GM12864 (cell line): ENCODE results near the gene CREG2.
"Not testable (repeated sequence)": the region's sequence is repeated elsewhere in the genome, so short reads cannot be mapped to it uniquely, and the experiment has no call there.

Source experiments
- DNase-seq: peaks from one replicate; pipeline ENCODE4 v3.0.0-alpha.2; 2011; ENCODE audit warnings: low read depth
- H3K4me3 ChIP-seq: 2 replicates; pipeline ENCODE4 v1.5.1; 2011; ENCODE audit warnings: mild to moderate bottlenecking, low read depth, low read length, control low read depth
- CTCF ChIP-seq: IDR thresholded peaks from 2 replicates; pipeline ENCODE4 v1.5.1; 2011; ENCODE audit warnings: low read depth, mild to moderate bottlenecking, moderate library complexity, low read length, control low read depth, inconsistent platforms; ENCODE audit errors: missing control alignments

The CREG2 gene

GRCh38 chr2:101356521-101356920 lies 30.8 kb downstream of the CREG2 start:
- DNase-seq: no peak
- TF ChIP-seq CTCF: no peak
- H3K4me3 ChIP-seq: no peak overlapping the region

- no peak overlapping the region for H3K4me3 ChIP-seq
- no peak for DNase-seq
- TF ChIP-seq CTCF: no peak
These were observed 31.2 kb downstream of the CREG2 start for GRCh38 chr2:101356055-101356454.

- no peak overlapping the region for H3K4me3 ChIP-seq
- DNase-seq: no peak
- no peak for TF ChIP-seq CTCF
These were observed 31.8 kb downstream of the CREG2 start for GRCh38 chr2:101355401-101356054.

GRCh38 chr2:101354420-101355311 lies 32.6 kb downstream of the CREG2 start:
- DNase-seq: no peak
- no peak overlapping the region for H3K4me3 ChIP-seq
- no peak for TF ChIP-seq CTCF

GRCh38 chr2:101352631-101353030 lies 34.7 kb downstream of the CREG2 start:
- not testable (repeated sequence) for DNase-seq, H3K4me3 ChIP-seq

GRCh38 chr2:101351207-101351606 lies 36.1 kb downstream of the CREG2 start:
- no peak overlapping the region for H3K4me3 ChIP-seq
- TF ChIP-seq CTCF: no peak
- no peak for DNase-seq

GRCh38 chr2:101349893-101350662 lies 37.2 kb downstream of the CREG2 start:
- peak; percentile 8 for TF ChIP-seq CTCF
- H3K4me3 ChIP-seq: no peak overlapping the region
- DNase-seq: no peak
